Measurements from ENCODE around the gene WDR44. TPM values are rescaled to one million over a fixed set of nuclear protein-coding genes. Genes with fewer than 3 reads are reported as not detected.

Gene WDR44
- total RNA-seq, 2 donors from 2014 or later: 10.3 to 10.4 TPM

- intact Hi-C loops (cut with DNase I): no loop called here
- ATAC-seq: no peak
- no peak for DNase-seq
These were observed 153.4 kb downstream of the WDR44 start for GRCh38 chrX:118499295-118499694.

Small RNAs within 50 kb of the gene (microRNA-seq; reads per million reads assigned to microRNA genes)
- 12.0 to 35.1 reads per million in 2 donors for gene MIR1277

Other genes with a start within 250 kb of the WDR44 start
- gene KLHL13, start 229.3 kb upstream of the WDR44 start, total RNA-seq: 1 to 10 TPM; 5.4 to 6.8 TPM
- gene DOCK11, start 149.7 kb downstream of the WDR44 start, total RNA-seq: 10 to 100 TPM; 15.8 to 22.1 TPM